HG02885 (cell line): Measurements from ENCODE around the gene DUSP3.

Source experiments
- ATAC-seq: cut with Tn5 transposase; IDR thresholded peaks from one replicate; pipeline ENCODE4 v1.9.1; 2021; ENCODE audit warnings: mild to moderate bottlenecking; ENCODE audit not compliant: unreplicated experiment, poor library complexity

The DUSP3 gene

GRCh38 chr17:43770957-43771356 lies 7.8 kb downstream of the DUSP3 start:
- ATAC-seq: no peak

- ATAC-seq: no peak
Measured at GRCh38 chr17:43769859-43770258, 8.9 kb downstream of the DUSP3 start.

- no peak for ATAC-seq
Measured at GRCh38 chr17:43769426-43769825, 9.4 kb downstream of the DUSP3 start.

GRCh38 chr17:43768943-43769342 lies 9.8 kb downstream of the DUSP3 start:
- ATAC-seq: no peak

- ATAC-seq: no peak
Measured at GRCh38 chr17:43768382-43768781, 10.4 kb downstream of the DUSP3 start.

GRCh38 chr17:43767713-43768059 lies 11.1 kb downstream of the DUSP3 start:
- no peak for ATAC-seq

GRCh38 chr17:43767053-43767712 lies 11.6 kb downstream of the DUSP3 start:
- no peak for ATAC-seq

- ATAC-seq: no peak
Measured at GRCh38 chr17:43766413-43767052, 12.2 kb downstream of the DUSP3 start.

- no peak for ATAC-seq
Measured at GRCh38 chr17:43760254-43760852, 18.4 kb downstream of the DUSP3 start.

- no peak for ATAC-seq
Measured at GRCh38 chr17:43759836-43760235, 18.9 kb downstream of the DUSP3 start.

GRCh38 chr17:43758497-43759174 lies 20.1 kb downstream of the DUSP3 start, which contains the start of gene SOST:
Gene SOST (minus strand): TSS chr17:43758791. CDS start chr17:43758741, 50 bp downstream.
- ATAC-seq: no peak

- ATAC-seq: no peak
Measured at GRCh38 chr17:43758086-43758485, 20.7 kb downstream of the DUSP3 start.

GRCh38 chr17:43757171-43757660 lies 21.6 kb downstream of the DUSP3 start:
- no peak for ATAC-seq

GRCh38 chr17:43756201-43756600 lies 22.6 kb downstream of the DUSP3 start:
- no peak for ATAC-seq

GRCh38 chr17:43755389-43755875 lies 23.3 kb downstream of the DUSP3 start:
- ATAC-seq: no peak

- ATAC-seq: no peak
Measured at GRCh38 chr17:43754947-43755346, 23.8 kb downstream of the DUSP3 start.

GRCh38 chr17:43753493-43754129 lies 25.2 kb downstream of the DUSP3 start:
- ATAC-seq: no peak

- no peak for ATAC-seq
Measured at GRCh38 chr17:43750153-43750552, 28.6 kb downstream of the DUSP3 start.

- ATAC-seq: no peak
Measured at GRCh38 chr17:43745541-43745940, 33.2 kb downstream of the DUSP3 start.

- ATAC-seq: no peak
Measured at GRCh38 chr17:43741636-43742035, 37.1 kb downstream of the DUSP3 start.
